ENCODE measurements around the gene DDA1.
"Not testable (repeated sequence)": the region's sequence is repeated elsewhere in the genome, so short reads cannot be mapped to it uniquely, and the experiment has no call there.

The DDA1 gene

GRCh38 chr19:17348700-17349099 lies 39.3 kb downstream of the DDA1 start:
- no peak for DNase-seq

DNA sequence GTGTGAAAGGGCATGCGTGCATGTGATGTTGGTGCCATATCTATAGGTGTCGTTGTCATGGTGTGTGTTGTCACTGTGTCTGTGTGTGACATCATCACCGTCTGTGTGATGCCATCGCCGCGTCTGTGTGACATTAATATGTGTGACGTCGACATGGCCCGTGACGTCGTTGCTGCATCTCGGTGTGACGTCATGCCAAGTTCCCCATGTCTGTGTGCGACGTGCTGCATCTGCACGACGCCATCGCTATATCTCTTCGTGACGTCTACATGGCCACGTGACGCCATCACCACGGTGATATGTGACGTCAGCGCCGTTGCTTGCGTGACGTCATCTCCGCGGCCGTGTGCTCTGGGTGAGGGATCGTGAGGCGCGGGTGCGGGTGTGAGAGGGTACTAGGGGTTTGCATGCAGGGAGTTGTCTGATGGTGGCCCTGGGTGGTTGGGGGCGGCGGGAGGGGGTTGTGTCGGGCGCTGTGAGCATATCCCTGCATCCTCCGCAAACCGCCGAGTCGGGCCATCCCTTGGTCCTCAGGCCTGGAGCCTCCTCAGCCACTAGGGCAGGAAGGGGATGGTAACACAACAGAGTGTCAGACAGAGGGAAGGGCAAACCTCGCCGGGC lies 42.6 kb downstream of the DDA1 start:
- no peak for DNase-seq

DNA sequence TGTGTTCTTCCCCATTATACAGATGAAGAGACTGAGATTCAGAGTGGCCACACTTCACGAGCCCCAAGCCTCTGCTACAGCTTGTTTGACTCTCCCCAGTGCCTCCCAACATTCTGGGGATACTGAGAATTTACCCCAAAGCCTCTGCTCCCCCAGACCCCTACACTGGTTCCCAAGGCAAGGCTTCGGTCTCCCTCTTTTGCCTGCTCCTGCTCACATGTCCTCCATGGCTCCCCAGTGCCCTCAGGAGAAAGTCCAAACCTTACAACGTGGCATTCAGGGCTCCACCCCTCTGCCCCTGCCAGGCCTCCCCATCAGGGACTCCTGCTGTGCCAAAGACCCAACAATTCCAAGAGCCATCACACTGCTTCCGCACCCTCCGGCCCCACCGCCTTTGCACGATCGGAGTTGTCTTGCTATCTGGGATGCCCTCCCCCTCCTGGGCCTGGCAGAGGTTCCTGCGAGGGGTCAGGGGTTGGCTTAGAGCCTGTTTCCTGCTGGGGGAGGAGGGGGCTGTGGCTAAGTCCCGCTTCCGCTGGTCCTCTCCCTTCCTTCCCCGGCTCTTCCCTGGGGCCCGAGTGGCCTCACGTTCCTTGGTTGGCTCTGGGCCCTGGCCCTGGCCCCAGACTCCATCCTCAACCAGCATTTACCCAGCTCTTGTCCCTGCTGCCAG lies 43.4 kb downstream of the DDA1 start:
- DNase-seq, result no peak

- DNase-seq, result no peak
Measured at GRCh38 chr19:17353386-17353785, 44.0 kb downstream of the DDA1 start.

- no peak for DNase-seq
Measured at GRCh38 chr19:17357078-17357666, 47.8 kb downstream of the DDA1 start.

GRCh38 chr19:17357724-17358123 lies 48.4 kb downstream of the DDA1 start:
- no peak for DNase-seq

GRCh38 chr19:17358395-17358794 lies 49.0 kb downstream of the DDA1 start:
- DNase-seq, result no peak

DNA sequence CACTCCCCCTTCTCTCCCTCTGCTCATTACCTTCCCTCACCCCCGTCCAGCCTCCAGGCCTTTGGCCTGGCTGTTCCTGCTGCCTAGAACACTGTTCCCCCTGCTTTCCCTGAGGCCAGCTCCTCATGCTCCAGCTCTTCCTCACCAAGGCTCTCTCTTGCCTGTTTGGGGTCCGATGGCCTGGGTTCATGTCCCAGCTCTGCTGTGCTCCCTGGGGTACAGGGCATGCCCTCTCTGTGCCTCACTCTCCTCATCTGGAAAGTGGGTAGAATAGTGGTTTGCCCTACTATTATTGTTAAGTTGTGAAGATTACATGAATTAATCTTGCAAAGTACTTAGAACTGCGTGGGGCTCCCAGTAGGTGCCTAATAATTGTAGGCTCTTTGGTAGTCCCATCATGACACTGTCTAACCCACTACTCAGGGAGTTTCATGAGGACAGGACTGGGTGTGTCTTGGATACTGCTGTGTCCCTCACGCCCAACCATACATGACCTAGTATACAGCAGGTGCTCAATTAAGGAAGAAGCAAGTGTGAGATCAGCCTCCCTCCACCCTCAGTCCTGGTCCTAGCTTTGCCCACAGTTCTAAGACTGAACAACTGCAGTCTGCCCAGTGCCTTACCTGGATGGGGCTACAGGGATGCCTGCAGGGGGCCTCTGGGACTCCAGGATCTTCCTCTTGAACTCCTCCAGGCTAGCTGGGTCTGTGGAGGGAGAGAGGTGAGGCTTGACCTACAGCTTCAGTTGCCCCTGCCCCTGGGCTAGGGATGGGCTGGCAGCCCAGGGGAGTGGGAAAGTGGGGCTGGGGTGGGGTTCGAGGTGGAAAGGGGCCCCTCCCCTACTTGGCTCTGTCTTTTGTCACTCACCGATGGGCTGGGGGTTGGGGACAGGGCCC lies 50.8 kb downstream of the DDA1 start:
- DNase-seq, result no peak

- DNase-seq, result not testable (repeated sequence)
Measured at GRCh38 chr19:17363852-17364605, 54.7 kb downstream of the DDA1 start.

DNA sequence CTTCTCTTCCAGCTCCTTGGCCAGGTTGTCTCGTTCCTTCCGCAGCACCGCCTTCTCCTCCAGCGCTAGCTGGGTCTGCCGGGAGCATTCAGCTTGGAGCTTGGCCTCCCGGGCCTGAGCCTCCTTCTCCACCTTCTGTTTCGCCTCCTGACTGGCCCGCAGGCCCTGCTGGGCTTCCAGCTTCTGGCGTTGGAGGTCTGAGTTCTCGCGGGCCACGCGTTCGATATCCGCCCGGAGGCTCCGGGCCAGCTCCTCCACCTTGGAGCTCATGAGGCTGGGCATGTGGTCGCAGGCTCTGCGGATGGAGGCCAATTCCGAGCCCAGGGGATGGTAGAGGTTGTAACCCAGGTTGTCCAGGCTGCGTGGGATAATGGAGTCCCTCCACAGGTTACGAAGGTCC lies 56.0 kb downstream of the DDA1 start:
- no peak for DNase-seq

DNA sequence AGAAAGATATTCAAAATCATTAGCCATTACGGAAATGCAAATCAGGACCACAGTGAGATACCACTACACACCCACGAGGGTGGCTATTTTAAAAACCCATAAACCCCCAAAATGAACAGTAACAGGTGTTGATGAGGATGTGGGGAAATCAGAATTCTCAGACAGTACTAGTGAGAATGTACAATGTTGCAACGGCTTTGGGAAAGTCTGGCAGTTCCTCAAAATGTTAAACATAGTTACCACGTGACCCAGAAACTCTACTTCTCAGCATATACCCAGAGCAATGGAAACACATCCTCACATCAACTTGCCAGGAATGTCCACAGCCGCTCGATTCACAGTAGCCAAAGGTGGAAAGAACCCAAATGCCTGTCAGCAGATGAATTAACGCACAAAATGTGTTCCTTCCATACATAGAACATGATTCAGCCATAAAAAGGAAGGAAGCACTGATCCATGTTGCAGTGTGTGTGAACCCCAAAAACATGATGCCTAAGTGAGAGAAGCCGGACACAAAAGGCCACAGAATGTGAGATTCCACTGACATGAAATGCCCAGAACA lies 60.7 kb downstream of the DDA1 start:
- no peak for DNase-seq

Measured in NCI-H524 treated with DMSO at 0.1 percent for 48 hours (cell line).